NCI-H2196 (cell line): Measurements from ENCODE around the gene PLSCR5.
A peak's percentile ranks its signal among the peaks of the same experiment; 100 is the strongest.

Experiments
- DNase-seq: peaks from one replicate; lab custom pipeline; 2025; ENCODE audit not compliant: unreplicated experiment; lab: John Stamatoyannopoulos, UW

Gene PLSCR5

GRCh38 chr3:146605106-146605505, at the start of gene PLSCR5:
PLSCR5 (minus strand) TSS chr3:146605346; CDS start chr3:146605212, 134 bp downstream.
- no peak for DNase-seq

GRCh38 chr3:146653978-146654377, 48.8 kb upstream of the PLSCR5 start:
- no peak for DNase-seq

- DNase-seq: no peak
Observed at GRCh38 chr3:146650691-146651442, 45.7 kb upstream of the PLSCR5 start.

- DNase-seq: no peak
Observed at GRCh38 chr3:146646261-146646660, 41.1 kb upstream of the PLSCR5 start.

GRCh38 chr3:146640955-146641867, 36.1 kb upstream of the PLSCR5 start:
- DNase-seq: peak; percentile 48

GRCh38 chr3:146640361-146640760, 35.2 kb upstream of the PLSCR5 start:
- no peak for DNase-seq

GRCh38 chr3:146638718-146639117, 33.6 kb upstream of the PLSCR5 start:
- no peak for DNase-seq

- DNase-seq: no peak
Observed at GRCh38 chr3:146637871-146638270, 32.7 kb upstream of the PLSCR5 start.

GRCh38 chr3:146636881-146637280, 31.7 kb upstream of the PLSCR5 start:
- DNase-seq: no peak

GRCh38 chr3:146634346-146634745, 29.2 kb upstream of the PLSCR5 start:
- DNase-seq: no peak

- no peak for DNase-seq
Observed at GRCh38 chr3:146628671-146629070, 23.5 kb upstream of the PLSCR5 start.

GRCh38 chr3:146626403-146627122, 21.4 kb upstream of the PLSCR5 start:
- DNase-seq: no peak

- no peak for DNase-seq
Observed at GRCh38 chr3:146625186-146625775, 20.1 kb upstream of the PLSCR5 start.

- DNase-seq: no peak
Observed at GRCh38 chr3:146621723-146622122, 16.6 kb upstream of the PLSCR5 start.

- DNase-seq: no peak
Observed at GRCh38 chr3:146612015-146612414, 6.9 kb upstream of the PLSCR5 start.

- DNase-seq: no peak
Observed at GRCh38 chr3:146611096-146611495, 6.0 kb upstream of the PLSCR5 start.

GRCh38 chr3:146598535-146598934, 6.6 kb downstream of the PLSCR5 start:
- DNase-seq: no peak

GRCh38 chr3:146594843-146595482, 10.2 kb downstream of the PLSCR5 start:
- peak; percentile 32 for DNase-seq

- no peak for DNase-seq
Observed at GRCh38 chr3:146593776-146594175, 11.4 kb downstream of the PLSCR5 start.

GRCh38 chr3:146590521-146590920, 14.6 kb downstream of the PLSCR5 start:
- DNase-seq: no peak
